ENCODE measurements around the gene KRT8.
A peak's percentile ranks its signal among the peaks of the same experiment; 100 is the strongest.
"Not testable (repeated sequence)": the region's sequence is repeated elsewhere in the genome, so short reads cannot be mapped to it uniquely, and the experiment has no call there.

Gene KRT8

GRCh38 chr12:52901715-52902541, 2.9 kb downstream of the KRT8 start:
- DNase-seq = no peak

DNA sequence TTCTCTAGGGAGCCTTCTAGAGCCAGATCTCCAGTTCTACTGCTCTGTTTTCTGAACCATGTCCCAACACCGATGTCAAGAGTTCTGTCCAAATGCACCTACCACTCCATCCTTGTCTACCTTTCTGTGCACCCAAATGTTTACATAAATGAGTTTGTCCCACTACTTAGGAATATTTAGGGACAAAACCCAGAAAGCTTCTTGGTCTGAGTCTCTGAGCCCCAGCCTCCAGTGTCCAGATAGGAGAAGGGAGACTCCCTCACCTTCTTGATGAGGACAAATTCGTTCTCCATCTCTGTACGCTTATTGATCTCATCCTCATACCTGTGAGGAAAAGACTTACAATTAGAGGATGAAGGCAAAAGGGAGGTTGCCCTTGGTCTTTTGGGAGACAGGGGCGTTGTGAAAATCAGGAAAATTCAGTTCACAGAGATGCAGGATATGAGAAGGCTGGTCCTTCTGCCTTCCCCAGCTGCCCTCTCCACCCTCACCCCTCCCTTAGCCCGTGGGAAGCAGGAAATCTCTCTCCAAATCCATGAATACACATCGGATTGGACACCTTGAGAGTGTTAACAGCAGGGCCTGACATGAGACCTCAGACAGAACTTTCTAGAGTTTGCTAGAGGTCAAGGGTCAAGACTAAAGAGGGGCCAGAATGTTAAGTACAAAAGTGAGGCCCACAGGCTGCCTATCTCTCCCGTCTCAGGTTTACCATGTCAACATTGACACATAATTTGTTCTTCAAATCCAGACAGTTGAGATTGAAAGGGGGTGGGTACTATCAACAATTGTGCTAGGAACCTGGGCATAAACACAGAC, 3.8 kb downstream of the KRT8 start:
- DNase-seq = no peak

DNA sequence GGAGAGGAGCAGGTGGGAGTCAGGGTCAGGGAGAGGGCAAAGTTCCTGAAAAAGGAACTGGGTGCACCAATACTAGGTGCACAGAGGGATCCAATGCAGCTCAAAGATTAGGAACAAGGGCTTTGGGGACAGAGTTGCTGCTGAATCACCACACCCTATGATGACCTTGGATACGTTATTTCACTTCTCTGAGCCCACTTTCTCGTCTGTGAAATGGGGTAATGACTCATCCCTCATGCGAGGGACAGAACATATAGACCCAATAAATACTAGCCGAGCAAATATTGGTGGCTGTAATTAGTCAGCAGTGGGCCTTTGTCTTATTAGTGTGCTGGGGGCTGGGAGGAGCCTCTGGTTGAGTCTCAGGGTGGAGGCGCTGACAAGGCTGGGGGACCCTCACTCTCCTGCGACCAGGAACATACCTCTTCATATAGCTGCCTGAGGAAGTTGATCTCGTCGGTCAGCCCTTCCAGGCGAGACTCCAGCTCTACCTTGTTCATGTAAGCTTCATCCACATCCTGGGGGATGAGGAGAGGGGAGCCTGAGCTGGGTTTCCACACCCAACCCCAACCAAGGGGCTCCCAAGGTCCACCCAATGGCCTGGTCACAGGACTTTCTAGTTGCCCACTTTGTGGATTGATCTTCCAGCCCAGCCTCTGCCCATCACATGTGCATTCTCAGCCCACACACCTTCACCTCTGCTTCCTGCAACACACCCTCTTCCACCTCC, 4.5 kb downstream of the KRT8 start:
- no peak for DNase-seq

- DNase-seq = no peak
Measured at GRCh38 chr12:52899338-52900035, 5.4 kb downstream of the KRT8 start.

- DNase-seq = no peak
Measured at GRCh38 chr12:52896190-52897100, 8.4 kb downstream of the KRT8 start.

GRCh38 chr12:52895726-52896189, 9.1 kb downstream of the KRT8 start:
- no peak for DNase-seq

DNA sequence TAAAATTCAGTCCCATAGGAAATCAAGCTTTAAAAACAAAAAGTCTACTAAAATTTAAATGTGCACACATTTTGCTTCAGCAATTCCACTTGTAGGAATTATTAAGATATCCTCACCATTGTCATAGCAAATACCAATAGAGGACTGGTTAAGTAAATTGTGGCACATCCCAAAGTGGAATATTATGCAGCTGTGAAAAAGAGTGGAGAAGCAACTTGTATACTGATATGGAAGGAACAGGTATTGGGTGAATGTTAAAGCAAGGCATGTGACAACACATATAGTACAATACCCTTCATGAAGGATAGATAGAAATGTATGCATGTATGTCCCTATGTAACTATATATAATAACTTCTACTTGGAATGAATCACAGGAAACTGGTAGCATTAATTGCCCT, 11.9 kb downstream of the KRT8 start:
- DNase-seq = no peak

DNA sequence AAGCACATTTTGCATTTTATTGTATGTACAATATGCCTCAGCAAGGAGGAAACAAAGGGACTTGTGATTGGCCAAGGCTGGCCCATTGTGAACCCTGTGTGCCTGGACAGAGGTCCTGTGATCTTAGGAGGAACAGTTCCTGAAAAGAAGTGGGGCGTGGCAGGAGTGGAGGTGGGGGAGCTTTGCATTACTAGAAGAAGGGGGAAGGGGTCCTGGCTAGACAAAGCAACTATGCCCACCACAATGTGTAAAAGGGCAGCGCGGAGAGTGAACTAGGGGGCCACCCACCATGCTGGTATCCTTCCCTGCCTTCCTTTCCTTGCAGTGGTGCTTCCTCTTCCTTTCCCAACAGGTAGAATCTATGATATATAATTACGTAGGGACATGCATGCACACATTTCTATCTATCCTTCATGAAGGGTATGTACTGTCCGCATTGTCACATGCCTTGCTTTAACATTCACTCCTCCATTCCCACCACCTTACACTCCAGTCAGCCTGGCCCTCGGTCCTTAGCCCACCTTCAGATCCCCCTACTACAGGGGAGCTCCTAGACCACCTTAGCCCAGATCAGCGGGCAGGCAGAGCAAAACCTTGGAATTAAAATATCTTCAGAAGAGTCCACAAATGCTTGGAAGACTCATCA, 12.5 kb downstream of the KRT8 start:
- no peak for DNase-seq

- no peak for DNase-seq
Measured at GRCh38 chr12:52891044-52891443, 13.8 kb downstream of the KRT8 start.

GRCh38 chr12:52890417-52890816, 14.5 kb downstream of the KRT8 start:
- DNase-seq = no peak

- peak; percentile 80 for DNase-seq
Measured at GRCh38 chr12:52884526-52885293, 20.2 kb downstream of the KRT8 start.

GRCh38 chr12:52880499-52880898, 24.4 kb downstream of the KRT8 start:
- DNase-seq = not testable (repeated sequence)

DNA sequence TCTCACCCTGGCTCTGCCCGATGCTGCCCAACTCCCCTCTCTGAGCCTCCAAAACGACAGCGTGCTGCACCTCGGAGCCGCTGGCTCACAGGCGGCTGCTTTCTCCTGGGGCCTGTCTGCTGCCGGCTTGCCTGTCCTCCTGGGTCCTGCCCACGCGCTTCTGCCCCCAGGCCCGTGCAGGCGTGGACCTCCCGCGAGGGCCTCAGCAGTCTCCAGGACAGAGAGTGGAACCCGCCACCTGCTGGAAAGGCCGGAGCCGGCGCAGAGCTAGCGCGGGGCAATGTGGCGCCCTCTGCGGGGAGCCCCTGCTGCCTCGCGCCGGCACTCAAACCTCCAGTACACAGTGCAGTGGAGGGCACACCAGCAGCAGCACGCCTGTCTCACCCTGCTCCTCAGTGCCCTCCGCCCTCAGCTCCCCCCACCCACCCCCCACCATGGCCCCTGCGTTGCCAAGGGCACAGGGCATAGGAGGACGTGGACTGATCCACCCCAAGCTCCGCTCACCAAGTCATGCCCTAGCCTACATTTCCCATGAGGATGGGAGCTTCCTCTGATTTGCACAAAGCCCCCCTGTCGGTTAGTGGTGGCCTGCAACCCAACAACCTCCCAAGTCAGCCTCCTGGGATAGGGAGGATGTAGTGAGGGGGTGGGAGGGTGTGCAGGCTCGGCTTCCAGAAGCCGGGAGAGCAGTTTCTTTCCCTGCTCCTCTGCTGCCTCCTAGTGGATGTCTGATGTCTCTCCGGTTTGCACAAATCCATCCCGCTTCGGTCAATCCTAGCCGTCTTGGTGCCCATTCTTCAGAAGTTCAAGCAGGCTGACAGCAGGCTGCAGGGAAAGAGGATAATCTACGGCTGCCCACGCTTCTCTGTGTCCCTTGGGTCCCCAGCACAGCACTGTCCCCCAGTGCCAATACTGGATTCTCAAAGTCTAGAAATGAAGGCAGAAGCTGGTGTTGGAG, 25.2 kb downstream of the KRT8 start:
- peak; percentile 94 for DNase-seq

- no peak for DNase-seq
Measured at GRCh38 chr12:52878507-52879393, 26.1 kb downstream of the KRT8 start.

DNA sequence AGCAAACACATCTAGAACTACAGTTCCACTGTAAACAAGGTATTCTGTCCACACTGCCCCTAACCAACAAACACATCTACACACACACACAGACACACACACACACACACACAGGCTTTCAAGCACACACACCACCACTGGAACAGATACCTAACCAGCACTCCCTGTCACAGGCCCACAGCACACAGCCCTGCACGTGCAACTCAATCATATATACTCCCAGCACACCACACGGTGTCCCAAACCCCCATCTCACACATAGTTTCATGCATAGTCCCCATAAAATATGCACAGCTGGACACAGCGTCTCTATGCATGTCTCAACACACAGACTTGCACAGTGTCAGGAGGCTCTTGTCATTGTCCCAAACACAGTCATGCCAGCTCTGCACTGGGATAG, 27.6 kb downstream of the KRT8 start:
- no peak for DNase-seq

- no peak for DNase-seq
Measured at GRCh38 chr12:52876372-52876771, 28.5 kb downstream of the KRT8 start.

- no peak for DNase-seq
Measured at GRCh38 chr12:52874573-52875435, 30.1 kb downstream of the KRT8 start.
